Measurements from ENCODE around the gene IGSF5.

- TF ChIP-seq POLR2A (IDR thresholded peaks at IDR 0.05; ENCODE audit: low read length) (no peak), GATA1 (IDR thresholded peaks at IDR 0.05; ENCODE audit: low read depth, low read length) (no peak)
Observed at GRCh38 chr21:39696618-39697017, 48.4 kb upstream of the IGSF5 start.
